Sigmoid colon (tissue), 7 donors: ENCODE data around the gene GALNT14. TPM values are rescaled to one million over a fixed set of nuclear protein-coding genes. Genes with fewer than 3 reads are reported as not detected.

ENCODE experiments used
- DNase-seq: peaks from one replicate; pipeline ENCODE4 v3.0.0-alpha.2; 2019
- H3K27ac ChIP-seq, 4 donors: fragments of 200-600 bp; sonication (generic); one replicate each; pipeline ENCODE4 v1.5.1; 2016 to 2019; ENCODE audit warnings: mild to moderate bottlenecking in 1 of 4
- H3K27me3 ChIP-seq, 3 donors: fragments of 200-600 bp; sonication (generic); one replicate each; pipeline ENCODE4 v1.5.1; 2019; ENCODE audit warnings: mild to moderate bottlenecking in 1 of 3
- H3K36me3 ChIP-seq, 4 donors: fragments of 200-600 bp; sonication (generic); one replicate each; pipeline ENCODE4 v1.5.1; 2016 to 2019
- H3K4me1 ChIP-seq, 4 donors: fragments of 200-600 bp; sonication (generic); one replicate each; pipeline ENCODE4 v1.5.1; 2017 to 2019
- H3K4me3 ChIP-seq, 4 donors: fragments of 200-600 bp; sonication (generic); one replicate each; pipeline ENCODE4 v1.5.1; 2017 to 2019; ENCODE audit warnings: mild to moderate bottlenecking in 2 of 4, moderate library complexity in 1 of 4
- H3K9me3 ChIP-seq, 4 donors: fragments of 200-600 bp in 3 of 4; sonication (generic) in 3 of 4; one replicate each; pipeline versions ENCODE4 v1.5.1 to v1.6.1; 2013 to 2019
- CTCF ChIP-seq, 4 experiments: fragments of 450-650 bp in 3 of 4; fragments of 200-600 bp in 1 of 4; IDR thresholded peaks; one replicate each; pipeline ENCODE4 v1.5.1; 2016 to 2019; ENCODE audit warnings: antibody characterized with exemption in 4 of 4, mild to moderate bottlenecking in 3 of 4, moderate library complexity in 2 of 4
- EP300 ChIP-seq, 4 donors: sonication (generic); formaldehyde crosslinking; IDR thresholded peaks; one replicate each; pipeline ENCODE4 v1.6.1; 2017; ENCODE audit warnings: antibody characterized with exemption in 4 of 4
- POLR2A ChIP-seq, 2 donors: fragments of 450-650 bp; IDR thresholded peaks; one replicate each; pipeline ENCODE4 v1.6.1; 2016; ENCODE audit warnings: antibody characterized with exemption in 2 of 2, mild to moderate bottlenecking in 2 of 2, moderate library complexity in 2 of 2
- POLR2AphosphoS5 ChIP-seq, 4 donors: sonication (generic); formaldehyde crosslinking; IDR thresholded peaks; one replicate each; pipeline ENCODE4 v1.6.1; 2017; ENCODE audit warnings: antibody characterized with exemption in 4 of 4
- WGBS, 2 donors: extraction: QIAGEN DNeasy Blood & Tissue Kit; methylation state at CpG; one replicate each; pipeline ENCODE4 v1.1.7; 2013; 5-methylcytosine and 5-hydroxymethylcytosine counted together
- intact Hi-C: fragments of 100-400 bp; cut with DNase I; formaldehyde crosslinking; loops from one replicate; pipeline ENCODE4 v1.15.1; 2023
- polyA plus RNA-seq, 3 donors: library from polyadenylated mRNA; stranded (reverse); fragments of 200-250 nt; gene quantifications; one replicate each; pipeline ENCODE4 v1.2.3, GENCODE V29; 2013
- total RNA-seq, 4 donors: library from RNA; depleted of rRNA; stranded (reverse); fragments of >200 nt; gene quantifications; one replicate each; pipeline ENCODE4 v1.1.0, GENCODE V29; 2016
- donor health status: healthy with polysubstance abuse.
- donor health status: Bipolar disorder and iron deficiency.
- donor health status: healthy.

The GALNT14 gene
- total and polyA plus RNA-seq, 7 donors, result 1.2 to 2.3 (median 1.2) TPM; not detected in 4

- 93 to 95% methylated on average over 19 of the region's 19 CpGs for WGBS, 2 donors
- no peak for DNase-seq
Observed at GRCh38 chr2:30931841-30932407, 206.3 kb downstream of the GALNT14 start.

GRCh38 chr2:30930716-30931115 is 207.5 kb downstream of the GALNT14 start:
- Histone ChIP-seq H3K4me1 (no peaks in the 10 kb centered on the region), H3K36me3 (no peaks in the 10 kb centered on the region), H3K4me3 (no peak overlapping the region), H3K27ac (no peak overlapping the region), H3K27me3 (no peaks in the 10 kb centered on the region), H3K9me3 (no peaks in the 10 kb centered on the region)
- no peak for TF ChIP-seq CTCF (IDR thresholded peaks at IDR 0.05)
- no peak for TF ChIP-seq EP300 (IDR thresholded peaks at IDR 0.05)
- intact Hi-C loops, result no loop called here
- DNase-seq, result no peak
- WGBS, 2 donors, result 84 to 92% methylated on average over 3 of the region's 3 CpGs

More at GRCh38 chr2:30931841-30932407, 206.3 kb downstream of the GALNT14 start:
- Histone ChIP-seq H3K4me3 (no peak overlapping the region), H3K4me1 (no peaks in the 10 kb centered on the region), H3K36me3 (no peaks in the 10 kb centered on the region), H3K27ac (no peak overlapping the region), H3K9me3 (no peaks in the 10 kb centered on the region), H3K27me3 (no peaks in the 10 kb centered on the region)
- no peak for TF ChIP-seq POLR2AphosphoS5 (IDR thresholded peaks at IDR 0.05)
- TF ChIP-seq EP300 (IDR thresholded peaks at IDR 0.05), result no peak
- TF ChIP-seq CTCF (IDR thresholded peaks at IDR 0.05), result no peak
- no peak for TF ChIP-seq POLR2A (IDR thresholded peaks at IDR 0.05)
- intact Hi-C loops, result no loop called here

GRCh38 chr2:30927465-30928075 is 210.7 kb downstream of the GALNT14 start:
- 80 to 81% methylated on average over 7 of the region's 7 CpGs for WGBS, 2 donors
- H3K27me3 ChIP-seq, result no peaks in the 10 kb centered on the region
- intact Hi-C loops, result no loop called here
- DNase-seq, result no peak
- H3K9me3 ChIP-seq, result no peaks in the 10 kb centered on the region
- H3K4me3 ChIP-seq, result no peak overlapping the region
- no peaks in the 10 kb centered on the region for H3K36me3 ChIP-seq
- no peaks in the 10 kb centered on the region for H3K4me1 ChIP-seq
- TF ChIP-seq EP300 (IDR thresholded peaks at IDR 0.05) (no peak), POLR2AphosphoS5 (IDR thresholded peaks at IDR 0.05) (no peak), POLR2A (IDR thresholded peaks at IDR 0.05) (no peak), CTCF (IDR thresholded peaks at IDR 0.05) (no peak)
- H3K27ac ChIP-seq, result no peak overlapping the region

GRCh38 chr2:30926606-30927005 is 211.6 kb downstream of the GALNT14 start:
- no peaks in the 10 kb centered on the region for H3K36me3 ChIP-seq
- intact Hi-C loops, result no loop called here
- no peaks in the 10 kb centered on the region for H3K27me3 ChIP-seq
- H3K27ac ChIP-seq, result no peak overlapping the region
- H3K4me3 ChIP-seq, result no peak overlapping the region
- DNase-seq, result peak; percentile 21
- 83 to 87% methylated on average over 5 of the region's 5 CpGs for WGBS, 2 donors
- H3K4me1 ChIP-seq, result no peaks in the 10 kb centered on the region
- TF ChIP-seq POLR2AphosphoS5 (IDR thresholded peaks at IDR 0.05), result no peak
- TF ChIP-seq CTCF (IDR thresholded peaks at IDR 0.05), result no peak
- TF ChIP-seq EP300 (IDR thresholded peaks at IDR 0.05), result no peak
- no peaks in the 10 kb centered on the region for H3K9me3 ChIP-seq

GRCh38 chr2:30923623-30924022 is 214.6 kb downstream of the GALNT14 start:
- no peaks in the 10 kb centered on the region for H3K4me1 ChIP-seq
- intact Hi-C loops, result no loop called here
- no peak overlapping the region for H3K4me3 ChIP-seq
- H3K36me3 ChIP-seq, result no peaks in the 10 kb centered on the region
- no peaks in the 10 kb centered on the region for H3K9me3 ChIP-seq
- no peaks in the 10 kb centered on the region for H3K27me3 ChIP-seq
- TF ChIP-seq CTCF (IDR thresholded peaks at IDR 0.05) (no peak), POLR2A (IDR thresholded peaks at IDR 0.05) (no peak), POLR2AphosphoS5 (IDR thresholded peaks at IDR 0.05) (no peak), EP300 (IDR thresholded peaks at IDR 0.05) (no peak)
- WGBS, 2 donors, result 77 to 85% methylated on average over 5 of the region's 5 CpGs
- H3K27ac ChIP-seq, result no peak overlapping the region
- peak; percentile 4 for DNase-seq
